ENCODE measurements around the gene FBXO31.
"Not testable (repeated sequence)": the region's sequence is repeated elsewhere in the genome, so short reads cannot be mapped to it uniquely, and the experiment has no call there.

The FBXO31 gene

DNA sequence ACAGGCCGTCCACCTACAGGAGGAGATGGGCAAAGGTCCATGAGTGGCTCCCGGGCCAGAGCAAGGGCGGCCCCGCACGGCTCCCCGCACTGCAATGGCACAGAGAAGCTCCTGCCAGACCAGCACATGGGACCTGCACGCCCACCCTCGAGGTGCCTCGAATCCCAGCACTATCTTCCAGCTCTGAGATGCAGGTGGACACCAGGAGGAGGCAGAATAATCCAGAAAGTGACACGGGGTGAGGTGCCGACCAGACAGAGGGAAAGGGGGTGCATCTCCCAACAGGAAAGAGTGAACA lies 39.9 kb downstream of the FBXO31 start:
- TF ChIP-seq, protein P1, sequence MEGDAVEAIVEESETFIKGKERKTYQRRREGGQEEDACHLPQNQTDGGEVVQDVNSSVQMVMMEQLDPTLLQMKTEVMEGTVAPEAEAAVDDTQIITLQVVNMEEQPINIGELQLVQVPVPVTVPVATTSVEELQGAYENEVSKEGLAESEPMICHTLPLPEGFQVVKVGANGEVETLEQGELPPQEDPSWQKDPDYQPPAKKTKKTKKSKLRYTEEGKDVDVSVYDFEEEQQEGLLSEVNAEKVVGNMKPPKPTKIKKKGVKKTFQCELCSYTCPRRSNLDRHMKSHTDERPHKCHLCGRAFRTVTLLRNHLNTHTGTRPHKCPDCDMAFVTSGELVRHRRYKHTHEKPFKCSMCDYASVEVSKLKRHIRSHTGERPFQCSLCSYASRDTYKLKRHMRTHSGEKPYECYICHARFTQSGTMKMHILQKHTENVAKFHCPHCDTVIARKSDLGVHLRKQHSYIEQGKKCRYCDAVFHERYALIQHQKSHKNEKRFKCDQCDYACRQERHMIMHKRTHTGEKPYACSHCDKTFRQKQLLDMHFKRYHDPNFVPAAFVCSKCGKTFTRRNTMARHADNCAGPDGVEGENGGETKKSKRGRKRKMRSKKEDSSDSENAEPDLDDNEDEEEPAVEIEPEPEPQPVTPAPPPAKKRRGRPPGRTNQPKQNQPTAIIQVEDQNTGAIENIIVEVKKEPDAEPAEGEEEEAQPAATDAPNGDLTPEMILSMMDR (conservative IDR thresholded peaks at IDR 0.05; ENCODE audit: control insufficient read depth, insufficient read depth, low read depth, low read length), result no peak
- no peak overlapping the region for H3K4me3 ChIP-seq (ENCODE audit: control insufficient read depth, low read depth, low read length)
- no peak for DNase-seq (ENCODE audit: low read depth)

DNA sequence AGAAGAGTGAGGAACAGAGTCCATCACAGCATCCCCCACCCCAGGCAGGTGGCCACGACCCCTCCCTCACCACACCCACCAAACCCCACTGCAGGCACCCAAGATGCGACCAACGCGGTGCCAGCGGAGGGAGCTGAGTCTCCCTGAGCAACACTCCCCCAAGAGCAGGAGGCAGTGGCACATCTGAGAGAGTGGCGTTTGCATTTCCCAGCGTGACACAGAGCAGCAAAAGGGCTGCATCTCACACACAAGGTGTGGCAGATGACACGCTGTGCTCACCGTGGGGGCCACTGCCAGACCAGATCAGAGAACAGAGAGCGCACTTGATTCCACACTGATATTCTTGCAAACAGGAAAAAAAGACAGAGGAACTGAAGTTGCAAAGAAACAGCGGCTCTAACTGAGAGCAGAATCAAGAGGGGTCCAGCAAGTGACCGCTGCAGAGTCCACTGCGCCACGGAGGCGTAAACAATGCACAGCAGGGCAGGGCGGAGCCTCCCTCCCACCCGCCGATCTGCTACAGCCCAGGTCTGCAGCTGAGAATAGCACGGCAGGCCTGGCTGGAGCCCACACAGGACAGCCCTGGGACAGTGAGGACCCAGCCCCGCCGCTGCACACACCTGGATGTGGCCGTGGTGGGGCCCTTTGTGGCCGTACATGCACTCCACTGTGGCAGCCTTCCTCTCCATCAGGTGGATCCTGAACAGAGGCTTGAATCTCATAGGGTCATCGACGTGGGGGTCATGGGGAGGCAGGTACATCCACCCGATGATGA lies 40.4 kb downstream of the FBXO31 start:
- H3K4me3 ChIP-seq (ENCODE audit: control insufficient read depth, low read depth, low read length), result no peak overlapping the region
- no peak for DNase-seq (ENCODE audit: low read depth)
- TF ChIP-seq, protein P1 (conservative IDR thresholded peaks at IDR 0.05; ENCODE audit: control insufficient read depth, insufficient read depth, low read depth, low read length), result no peak

DNA sequence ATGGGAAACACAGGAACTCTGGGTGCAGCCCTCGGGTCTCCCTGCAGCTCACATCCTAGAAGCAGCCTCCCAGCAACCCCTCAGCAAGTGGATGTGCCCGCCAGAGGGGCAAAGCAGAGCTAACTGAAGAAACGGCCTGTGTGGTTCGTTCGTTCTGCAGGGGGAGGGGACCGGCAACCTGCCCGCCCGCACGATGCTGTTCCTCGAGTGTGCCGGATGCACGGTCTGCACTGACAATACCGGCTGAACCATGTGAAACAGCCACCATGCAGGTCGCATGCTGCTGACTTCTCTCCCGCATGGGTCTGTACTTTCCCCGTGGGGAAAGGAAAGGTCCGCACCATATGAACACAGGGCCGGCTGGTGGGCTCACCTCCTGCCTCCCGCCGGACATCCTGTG lies 41.1 kb downstream of the FBXO31 start:
- H3K4me3 ChIP-seq (ENCODE audit: control insufficient read depth, low read depth, low read length), result no peak overlapping the region
- TF ChIP-seq, protein P1 (conservative IDR thresholded peaks at IDR 0.05; ENCODE audit: control insufficient read depth, insufficient read depth, low read depth, low read length), result no peak
- no peak for DNase-seq (ENCODE audit: low read depth)

DNA sequence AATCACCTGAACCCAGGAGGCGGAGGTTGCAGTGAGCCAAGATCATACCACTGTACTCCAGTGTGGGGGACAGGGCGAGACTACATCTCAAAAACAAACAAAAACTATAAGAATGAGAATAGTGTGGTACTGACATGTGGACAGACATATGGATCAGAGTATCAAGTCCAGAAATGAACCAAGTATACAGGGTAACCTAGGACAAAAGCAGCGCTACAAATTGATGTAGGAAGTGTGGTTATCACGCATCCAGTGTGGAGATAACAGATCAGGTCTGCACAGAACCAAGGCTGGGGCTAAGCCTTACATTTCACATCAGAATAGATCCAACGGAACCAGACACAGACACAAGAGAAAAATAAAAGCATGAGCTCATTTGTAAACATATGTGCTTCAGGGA lies 43.4 kb downstream of the FBXO31 start:
- no peak overlapping the region for H3K4me3 ChIP-seq (ENCODE audit: control insufficient read depth, low read depth, low read length)
- no peak for DNase-seq (ENCODE audit: low read depth)
- TF ChIP-seq, protein P1 (conservative IDR thresholded peaks at IDR 0.05; ENCODE audit: control insufficient read depth, insufficient read depth, low read depth, low read length), result no peak

DNA sequence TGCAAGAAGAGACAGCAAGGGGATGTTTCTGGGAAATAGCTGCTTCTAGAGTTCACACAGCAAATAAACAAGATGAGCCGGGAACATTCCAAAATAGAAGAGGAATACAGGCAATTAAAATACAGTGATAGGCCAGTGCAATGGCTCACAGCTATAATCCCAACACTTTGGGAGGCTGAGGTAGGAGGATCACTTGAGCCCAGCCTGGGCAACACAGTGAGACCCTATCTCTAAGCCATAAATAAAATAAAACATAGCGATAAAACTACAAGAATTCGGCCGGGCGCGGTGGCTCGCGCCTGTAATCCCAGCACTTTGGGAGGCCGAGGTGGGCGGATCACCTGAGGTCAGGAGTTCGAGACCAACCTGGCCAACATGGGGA lies 43.9 kb downstream of the FBXO31 start:
- not testable (repeated sequence) for DNase-seq (ENCODE audit: low read depth); H3K4me3 ChIP-seq (ENCODE audit: control insufficient read depth, low read depth, low read length)

DNA sequence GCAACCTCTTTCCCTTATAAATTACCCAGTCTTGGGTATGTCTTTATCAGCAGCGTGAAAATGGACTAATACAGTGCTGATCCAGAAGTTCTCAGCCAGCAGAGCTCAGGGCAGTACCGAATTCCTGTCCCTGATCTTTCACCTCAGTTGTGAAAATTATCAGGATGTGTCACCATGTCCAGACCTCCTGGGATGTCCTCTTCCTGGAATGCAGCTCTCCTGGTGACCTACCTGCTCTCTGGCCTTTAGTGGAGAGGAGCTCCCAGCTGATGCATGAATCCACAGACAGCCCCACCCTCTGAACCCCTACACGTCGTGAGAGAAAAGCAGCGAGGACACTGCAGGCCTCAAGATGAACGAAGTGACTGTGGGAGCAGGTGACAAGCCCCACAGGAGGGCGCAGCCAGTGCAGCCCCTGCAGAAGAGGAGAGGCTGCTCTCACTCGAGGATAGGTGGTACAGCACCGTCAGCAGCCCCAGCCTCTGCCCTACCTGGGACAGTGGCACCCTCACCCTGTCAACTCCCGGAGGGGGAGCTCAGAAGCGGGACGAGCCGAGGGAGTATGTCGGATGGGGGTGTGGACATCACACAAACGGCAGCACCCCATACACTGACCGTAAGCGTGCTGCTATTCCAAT lies 44.4 kb downstream of the FBXO31 start:
- TF ChIP-seq, protein P1 (conservative IDR thresholded peaks at IDR 0.05; ENCODE audit: control insufficient read depth, insufficient read depth, low read depth, low read length), result no peak

DNA sequence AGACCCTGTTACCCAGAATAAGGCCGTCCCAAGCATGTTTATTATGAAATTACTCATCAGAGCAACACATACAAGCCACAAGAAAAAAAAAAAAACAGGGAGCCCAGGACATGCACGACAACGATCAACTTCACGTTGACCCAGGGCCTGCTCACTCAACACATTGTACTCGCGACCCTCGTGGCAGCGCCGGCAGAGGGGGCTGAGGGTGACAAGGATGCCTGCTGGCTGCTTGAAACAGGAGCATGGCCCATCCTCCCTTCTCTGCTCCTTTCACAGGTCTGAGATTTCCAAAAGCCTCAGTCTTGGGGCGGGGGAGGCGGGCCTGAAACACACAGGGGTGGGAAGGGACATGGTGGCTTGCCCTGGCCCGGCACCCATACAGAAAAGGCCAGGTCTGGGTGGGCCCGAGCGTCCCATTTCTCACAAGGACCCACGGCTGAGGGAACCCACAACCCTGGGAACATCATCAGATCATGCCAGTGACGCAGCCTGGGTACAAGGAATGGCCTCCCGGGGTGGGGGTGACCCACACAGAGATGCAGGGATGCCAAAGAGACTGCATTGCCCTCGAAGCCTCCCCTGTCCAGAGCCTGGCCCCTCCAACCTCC lies 45.3 kb downstream of the FBXO31 start:
- DNase-seq (ENCODE audit: low read depth), result no peak
- TF ChIP-seq, protein P1 (conservative IDR thresholded peaks at IDR 0.05; ENCODE audit: control insufficient read depth, insufficient read depth, low read depth, low read length), result no peak
- H3K4me3 ChIP-seq (ENCODE audit: control insufficient read depth, low read depth, low read length), result no peak overlapping the region

More for the DNA sequence above, 44.4 kb downstream of the FBXO31 start:
- no peak overlapping the region for H3K4me3 ChIP-seq (ENCODE audit: control insufficient read depth, low read depth, low read length)
- DNase-seq (ENCODE audit: low read depth), result no peak

Data from fibroblast of mammary gland (primary cell).